ENCODE measurements around the gene PLEKHO2.
"Not testable (repeated sequence)": the region's sequence is repeated elsewhere in the genome, so short reads cannot be mapped to it uniquely, and the experiment has no call there.

The PLEKHO2 gene

GRCh38 chr15:64841344-64842095 lies at the start of gene PLEKHO2:
TSS of gene PLEKHO2 (plus strand) at chr15:64841915. CDS start at chr15:64842017, 102 bp downstream.
- TF ChIP-seq CTCF (IDR thresholded peaks at IDR 0.05; ENCODE audit: borderline replicate concordance, insufficient read depth, low read depth, low read length) = peak; percentile 55
- peak within 1 kb of the TSS; percentile 91 for H3K4me3 ChIP-seq (ENCODE audit: low read depth, low read length)

GRCh38 chr15:64792282-64792681 lies 49.4 kb upstream of the PLEKHO2 start:
- no peak overlapping the region for H3K4me3 ChIP-seq (ENCODE audit: low read depth, low read length)
- no peak for TF ChIP-seq CTCF (IDR thresholded peaks at IDR 0.05; ENCODE audit: borderline replicate concordance, insufficient read depth, low read depth, low read length)

- H3K4me3 ChIP-seq (ENCODE audit: low read depth, low read length) = not testable (repeated sequence)
These were observed 46.4 kb upstream of the PLEKHO2 start for GRCh38 chr15:64795299-64795698.

- H3K4me3 ChIP-seq (ENCODE audit: low read depth, low read length) = not testable (repeated sequence)
These were observed 45.8 kb upstream of the PLEKHO2 start for GRCh38 chr15:64795921-64796320.

- not testable (repeated sequence) for H3K4me3 ChIP-seq (ENCODE audit: low read depth, low read length)
These were observed 42.8 kb upstream of the PLEKHO2 start for GRCh38 chr15:64798905-64799304.

DNA sequence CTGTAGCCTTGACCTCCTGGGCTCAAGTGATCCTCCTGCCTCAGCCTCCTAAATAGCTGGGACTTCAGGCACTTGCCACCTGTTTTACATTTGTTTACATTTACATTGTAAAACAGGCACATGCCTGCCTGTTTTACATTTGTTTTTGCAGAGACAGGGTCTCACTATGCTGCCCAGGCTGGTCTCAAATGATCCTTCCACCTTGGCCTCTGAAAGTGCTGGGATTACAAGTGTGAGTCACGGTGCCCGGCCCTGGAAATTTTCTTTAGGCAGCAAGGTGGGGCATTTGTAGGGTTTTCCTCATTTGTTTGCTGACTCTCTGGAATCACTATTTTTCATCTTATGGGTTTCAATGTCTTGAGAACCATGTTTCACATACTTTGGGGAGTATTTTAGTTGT lies 41.2 kb upstream of the PLEKHO2 start:
- no peak overlapping the region for H3K4me3 ChIP-seq (ENCODE audit: low read depth, low read length)
- TF ChIP-seq CTCF (IDR thresholded peaks at IDR 0.05; ENCODE audit: borderline replicate concordance, insufficient read depth, low read depth, low read length) = no peak

- no peak for TF ChIP-seq CTCF (IDR thresholded peaks at IDR 0.05; ENCODE audit: borderline replicate concordance, insufficient read depth, low read depth, low read length)
- no peak overlapping the region for H3K4me3 ChIP-seq (ENCODE audit: low read depth, low read length)
These were observed 38.2 kb upstream of the PLEKHO2 start for GRCh38 chr15:64803526-64803925.

GRCh38 chr15:64804619-64805018 lies 37.1 kb upstream of the PLEKHO2 start:
- no peak for TF ChIP-seq CTCF (IDR thresholded peaks at IDR 0.05; ENCODE audit: borderline replicate concordance, insufficient read depth, low read depth, low read length)

DNA sequence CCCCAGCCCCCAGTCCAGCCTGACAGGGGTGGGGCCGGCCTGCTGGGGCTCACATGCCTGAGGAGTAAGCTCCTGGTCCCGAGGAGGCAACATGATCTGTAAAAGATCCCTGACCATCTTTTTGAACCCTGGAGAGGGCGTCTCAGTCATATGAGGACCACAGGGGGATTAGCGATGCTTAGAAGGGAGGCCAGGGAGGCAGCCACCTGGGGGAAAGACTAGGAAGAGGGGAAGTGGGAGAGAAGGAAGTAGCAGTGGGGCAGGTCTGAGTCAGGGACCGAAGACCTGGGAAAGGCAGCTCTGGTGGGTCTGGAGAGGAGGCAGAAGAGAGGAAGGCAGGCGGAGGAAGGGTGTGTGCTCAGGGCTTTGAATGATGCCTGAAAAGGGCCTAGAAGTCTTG lies 35.2 kb upstream of the PLEKHO2 start:
- TF ChIP-seq CTCF (IDR thresholded peaks at IDR 0.05; ENCODE audit: borderline replicate concordance, insufficient read depth, low read depth, low read length) = no peak
- H3K4me3 ChIP-seq (ENCODE audit: low read depth, low read length) = no peak overlapping the region

More at GRCh38 chr15:64804619-64805018, 37.1 kb upstream of the PLEKHO2 start:
- no peak overlapping the region for H3K4me3 ChIP-seq (ENCODE audit: low read depth, low read length)

Data from GM12875 (cell line).